ACC112 (cell line): ENCODE data around the gene ASPRV1.

Experiments used
- H2AFZ ChIP-seq: fragments of 200-600 bp; sonication (generic); one replicate; pipeline ENCODE4 v1.6.0; 2017; ENCODE audit warnings: antibody characterized with exemption, low read length; ENCODE audit not compliant: unreplicated experiment
- H3K27ac ChIP-seq: fragments of 200-600 bp; sonication (generic); 2 replicates; pipeline ENCODE4 v1.5.1; 2014; ENCODE audit warnings: low read depth, mild to moderate bottlenecking, antibody characterized with exemption, low read length, moderate library complexity
- H3K27me3 ChIP-seq: fragments of 200-600 bp; sonication (generic); 2 replicates; pipeline ENCODE4 v1.6.1; 2014; ENCODE audit warnings: mild to moderate bottlenecking, antibody characterized with exemption, low read length, moderate library complexity, mixed read lengths; ENCODE audit not compliant: insufficient read depth
- H3K36me3 ChIP-seq: fragments of 200-600 bp; sonication (generic); 2 replicates; pipeline ENCODE4 v1.6.1; 2016; ENCODE audit warnings: mild to moderate bottlenecking, antibody characterized with exemption, low read length, moderate library complexity, mixed read lengths; ENCODE audit not compliant: insufficient read depth
- H3K4me1 ChIP-seq: fragments of 200-600 bp; sonication (generic); one replicate; pipeline ENCODE4 v1.6.1; 2016; ENCODE audit warnings: low read length, mixed read lengths; ENCODE audit not compliant: insufficient read depth, unreplicated experiment, control insufficient read depth
- H3K4me3 ChIP-seq: fragments of 200-600 bp; sonication (generic); 2 replicates; pipeline ENCODE4 v1.5.1; 2014; ENCODE audit warnings: mild to moderate bottlenecking, low read depth, low read length
- H3K79me2 ChIP-seq: fragments of 200-600 bp; sonication (generic); one replicate; pipeline ENCODE4 v1.6.0; 2016; ENCODE audit warnings: low read length; ENCODE audit not compliant: control insufficient read depth, unreplicated experiment, insufficient read depth

The ASPRV1 gene

GRCh38 chr2:69973335-69973735, 11.9 kb upstream of the ASPRV1 start:
- Histone ChIP-seq H3K27ac (no peak overlapping the region), H2AFZ (no peak overlapping the region), H3K36me3 (no peaks in the 10 kb centered on the region), H3K4me3 (no peak overlapping the region), H3K4me1 (no peaks in the 10 kb centered on the region), H3K79me2 (no peaks in the 10 kb centered on the region), H3K27me3 (no peaks in the 10 kb centered on the region)

GRCh38 chr2:69972822-69973221, 11.4 kb upstream of the ASPRV1 start:
- Histone ChIP-seq H3K27me3 (no peaks in the 10 kb centered on the region), H3K4me3 (no peak overlapping the region), H3K79me2 (no peaks in the 10 kb centered on the region), H3K27ac (no peak overlapping the region), H3K4me1 (no peaks in the 10 kb centered on the region), H3K36me3 (no peaks in the 10 kb centered on the region), H2AFZ (no peak overlapping the region)

- Histone ChIP-seq H2AFZ (no peak overlapping the region), H3K4me3 (no peak overlapping the region), H3K79me2 (no peaks in the 10 kb centered on the region), H3K27me3 (no peaks in the 10 kb centered on the region), H3K4me1 (no peaks in the 10 kb centered on the region), H3K36me3 (no peaks in the 10 kb centered on the region), H3K27ac (no peak overlapping the region)
These were observed 8.6 kb upstream of the ASPRV1 start for GRCh38 chr2:69969991-69970390.

GRCh38 chr2:69969126-69969983, 7.9 kb upstream of the ASPRV1 start:
- no peaks in the 10 kb centered on the region for H3K79me2 ChIP-seq
- no peaks in the 10 kb centered on the region for H3K36me3 ChIP-seq
- H3K4me1 ChIP-seq: no peaks in the 10 kb centered on the region
- no peaks in the 10 kb centered on the region for H3K27me3 ChIP-seq
- no peak overlapping the region for H3K4me3 ChIP-seq
- no peak overlapping the region for H2AFZ ChIP-seq
- H3K27ac ChIP-seq: no peak overlapping the region

GRCh38 chr2:69968609-69969008, 7.2 kb upstream of the ASPRV1 start:
- H3K27ac ChIP-seq: no peak overlapping the region
- H3K79me2 ChIP-seq: no peaks in the 10 kb centered on the region
- no peaks in the 10 kb centered on the region for H3K4me1 ChIP-seq
- no peaks in the 10 kb centered on the region for H3K27me3 ChIP-seq
- no peaks in the 10 kb centered on the region for H3K36me3 ChIP-seq
- H3K4me3 ChIP-seq: no peak overlapping the region
- H2AFZ ChIP-seq: no peak overlapping the region

- H2AFZ ChIP-seq: no peak overlapping the region
- H3K27ac ChIP-seq: no peak overlapping the region
- H3K79me2 ChIP-seq: no peaks in the 10 kb centered on the region
- no peak overlapping the region for H3K4me3 ChIP-seq
- no peaks in the 10 kb centered on the region for H3K27me3 ChIP-seq
- no peaks in the 10 kb centered on the region for H3K4me1 ChIP-seq
- H3K36me3 ChIP-seq: no peaks in the 10 kb centered on the region
These were observed 5.1 kb upstream of the ASPRV1 start for GRCh38 chr2:69966496-69966895.

GRCh38 chr2:69965756-69966445, 4.5 kb upstream of the ASPRV1 start:
- H2AFZ ChIP-seq: no peak overlapping the region

GRCh38 chr2:69964353-69964841, 3.0 kb upstream of the ASPRV1 start:
- no peaks in the 10 kb centered on the region for H3K36me3 ChIP-seq
- H3K79me2 ChIP-seq: no peaks in the 10 kb centered on the region
- H3K4me3 ChIP-seq: no peak overlapping the region
- H2AFZ ChIP-seq: no peak overlapping the region
- no peak overlapping the region for H3K27ac ChIP-seq
- H3K27me3 ChIP-seq: peaks cover 3% of the 10 kb centered on the region; the same call in 1 of the 2 replicates
- H3K4me1 ChIP-seq: no peaks in the 10 kb centered on the region

More at GRCh38 chr2:69965756-69966445, 4.5 kb upstream of the ASPRV1 start:
- no peaks in the 10 kb centered on the region for H3K27me3 ChIP-seq
- no peaks in the 10 kb centered on the region for H3K4me1 ChIP-seq
- H3K27ac ChIP-seq: no peak overlapping the region
- H3K4me3 ChIP-seq: no peak overlapping the region
- H3K79me2 ChIP-seq: no peaks in the 10 kb centered on the region
- no peaks in the 10 kb centered on the region for H3K36me3 ChIP-seq

- H3K4me3 ChIP-seq: no peak overlapping the region
- H3K36me3 ChIP-seq: no peaks in the 10 kb centered on the region
- no peaks in the 10 kb centered on the region for H3K79me2 ChIP-seq
- no peak overlapping the region for H3K27ac ChIP-seq
- H3K27me3 ChIP-seq: peaks cover 11% of the 10 kb centered on the region
- no peak overlapping the region for H2AFZ ChIP-seq
- H3K4me1 ChIP-seq: no peaks in the 10 kb centered on the region
These were observed 1.7 kb upstream of the ASPRV1 start for GRCh38 chr2:69962986-69963730.

- Histone ChIP-seq H3K4me1 (no peaks in the 10 kb centered on the region), H2AFZ (no peak overlapping the region), H3K79me2 (no peaks in the 10 kb centered on the region), H3K27me3 (peaks cover 29% of the 10 kb centered on the region), H3K4me3 (no peak overlapping the region), H3K27ac (no peak overlapping the region), H3K36me3 (no peaks in the 10 kb centered on the region)
These were observed 610 bp downstream of the ASPRV1 start for GRCh38 chr2:69960821-69961220.
